Nephron progenitor cell (in vitro differentiated cells): Measurements from ENCODE around the gene WDFY3.

ENCODE experiments used
- DNase-seq: peaks from one replicate; pipeline ENCODE4 v3.0.0; 2021
- H3K27ac Mint-ChIP-seq: 2 replicates; pipeline ENCODE4 v1.8.0; 2021; ENCODE audit warnings: mild to moderate bottlenecking, moderate library complexity, mixed read lengths
- H3K27me3 Mint-ChIP-seq: 2 replicates; pipeline ENCODE4 v1.8.0; 2021; ENCODE audit warnings: mild to moderate bottlenecking, low read depth, mixed read lengths; ENCODE audit not compliant: poor library complexity
- H3K36me3 Mint-ChIP-seq: 2 replicates; pipeline ENCODE4 v1.8.0; 2021; ENCODE audit warnings: low read depth, mixed read lengths
- H3K4me1 Mint-ChIP-seq: 2 replicates; pipeline ENCODE4 v1.8.0; 2021; ENCODE audit warnings: mixed read lengths
- H3K4me3 Mint-ChIP-seq: 2 replicates; pipeline ENCODE4 v1.8.0; 2021; ENCODE audit warnings: mild to moderate bottlenecking, moderate library complexity, mixed read lengths
- H3K9me3 Mint-ChIP-seq: 2 replicates; pipeline ENCODE4 v1.8.0; 2021; ENCODE audit warnings: mild to moderate bottlenecking, moderate library complexity, mixed read lengths
- CTCF ChIP-seq: fragments of 200-600 bp; sonication (generic); IDR thresholded peaks from 2 replicates; pipeline ENCODE4 v1.5.0; 2021; ENCODE audit warnings: antibody characterized with exemption

WDFY3 gene

GRCh38 chr4:84965553-84966381 lies 723 bp downstream of the WDFY3 start:
- Mint-ChIP-seq H3K4me1 (peaks cover 38% of the 10 kb centered on the region), H3K36me3 (peaks cover 21% of the 10 kb centered on the region), H3K9me3 (no peaks in the 10 kb centered on the region), H3K4me3 (peak overlapping the region; percentile 88), H3K27me3 (no peaks in the 10 kb centered on the region), H3K27ac (no peak overlapping the region)
- DNase-seq: peak; percentile 74
- no peak for TF ChIP-seq CTCF

DNA sequence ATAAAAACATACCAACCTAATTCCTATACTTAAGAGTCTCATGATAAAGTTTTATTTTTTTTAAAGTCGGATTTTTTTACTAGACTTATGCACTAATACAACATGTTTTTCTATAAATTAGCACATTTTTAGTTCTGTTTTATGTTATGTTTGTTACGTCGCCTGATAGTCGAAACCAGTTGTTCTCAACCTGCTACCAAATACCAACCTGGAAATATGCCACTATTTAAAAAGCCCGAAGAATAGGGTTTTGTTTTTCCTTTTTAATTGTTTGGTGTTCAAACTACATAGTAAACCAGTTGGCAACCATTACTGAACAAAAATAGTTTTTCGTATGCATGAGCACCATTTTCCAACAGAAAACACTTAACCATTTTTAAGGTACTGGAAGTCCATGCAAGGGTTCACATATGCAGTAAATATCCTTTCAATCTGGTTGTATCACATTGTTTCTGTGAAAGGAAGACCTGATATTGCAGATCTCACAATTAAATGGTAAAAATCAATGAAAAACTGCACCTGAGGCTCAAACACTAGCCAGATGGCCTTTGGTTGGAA lies 1.4 kb downstream of the WDFY3 start:
- H3K27me3 Mint-ChIP-seq: no peaks in the 10 kb centered on the region
- H3K4me3 Mint-ChIP-seq: peak overlapping the region; percentile 88
- DNase-seq: no peak
- TF ChIP-seq CTCF: no peak
- H3K27ac Mint-ChIP-seq: no peak overlapping the region
- peaks cover 38% of the 10 kb centered on the region for H3K4me1 Mint-ChIP-seq
- H3K36me3 Mint-ChIP-seq: peaks cover 21% of the 10 kb centered on the region
- no peaks in the 10 kb centered on the region for H3K9me3 Mint-ChIP-seq

DNA sequence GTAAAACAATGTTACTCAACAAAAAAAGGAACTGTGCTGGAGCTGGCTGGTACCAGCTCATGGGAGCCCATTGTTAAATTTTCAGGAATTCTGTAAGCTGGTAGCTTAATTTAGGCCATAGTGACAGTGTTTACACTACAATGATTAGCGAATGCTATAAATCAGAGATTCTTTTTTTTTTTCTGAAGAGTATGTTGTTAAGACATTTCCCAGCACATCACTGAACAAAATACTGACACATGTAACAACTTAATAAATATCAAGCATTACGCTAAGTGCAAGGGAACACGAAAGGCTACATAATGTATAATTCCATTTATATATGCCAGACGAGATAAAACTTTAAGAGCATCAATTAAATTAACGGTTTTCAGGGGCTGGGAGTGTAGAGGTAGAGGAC lies 4.4 kb downstream of the WDFY3 start:
- TF ChIP-seq CTCF: no peak
- no peaks in the 10 kb centered on the region for H3K27me3 Mint-ChIP-seq
- peaks cover 29% of the 10 kb centered on the region for H3K4me1 Mint-ChIP-seq
- no peak for DNase-seq
- no peaks in the 10 kb centered on the region for H3K9me3 Mint-ChIP-seq
- no peak overlapping the region for H3K4me3 Mint-ChIP-seq
- peaks cover 21% of the 10 kb centered on the region for H3K36me3 Mint-ChIP-seq
- H3K27ac Mint-ChIP-seq: no peak overlapping the region

DNA sequence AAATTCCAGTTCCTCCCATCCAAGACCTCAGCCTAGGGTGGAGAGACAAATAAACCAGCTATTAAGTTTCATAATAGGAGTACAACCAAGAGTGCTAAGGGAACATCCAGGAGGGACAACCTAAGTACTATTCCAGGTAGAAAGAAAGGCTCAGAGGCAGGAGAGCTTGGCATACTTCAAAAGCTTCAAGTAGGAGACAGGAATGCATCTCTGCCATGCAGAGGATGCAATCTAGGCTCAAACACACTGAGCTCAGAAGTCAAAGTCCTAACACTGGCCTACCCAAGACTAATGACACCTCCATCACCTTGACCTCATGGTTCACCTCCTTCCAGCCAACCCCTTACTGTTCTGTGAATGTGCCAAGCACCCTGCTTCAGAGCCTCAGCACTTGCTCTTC lies 8.1 kb downstream of the WDFY3 start:
- Mint-ChIP-seq H3K36me3 (peaks cover 15% of the 10 kb centered on the region), H3K4me3 (no peak overlapping the region), H3K27ac (no peak overlapping the region), H3K9me3 (no peaks in the 10 kb centered on the region), H3K27me3 (no peaks in the 10 kb centered on the region), H3K4me1 (peaks cover 32% of the 10 kb centered on the region)
- DNase-seq: no peak
- no peak for TF ChIP-seq CTCF

GRCh38 chr4:84957514-84958420 lies 8.7 kb downstream of the WDFY3 start:
- H3K4me1 Mint-ChIP-seq: peaks cover 32% of the 10 kb centered on the region
- no peak for TF ChIP-seq CTCF
- no peaks in the 10 kb centered on the region for H3K9me3 Mint-ChIP-seq
- no peaks in the 10 kb centered on the region for H3K27me3 Mint-ChIP-seq
- DNase-seq: no peak
- H3K4me3 Mint-ChIP-seq: no peak overlapping the region
- no peak overlapping the region for H3K27ac Mint-ChIP-seq
- peaks cover 9% of the 10 kb centered on the region for H3K36me3 Mint-ChIP-seq
